Common myeloid progenitor, CD34-positive (primary cell): ENCODE measurements around the gene AUTS2.
A peak's percentile ranks its signal among the peaks of the same experiment; 100 is the strongest.

ENCODE experiments used
- CTCF ChIA-PET: fragments of 350-600 bp; sonication (Branson Sonifier 250); formaldehyde crosslinking; loops from one replicate; lab custom pipeline; 2021; ENCODE audit warnings: antibody characterized with exemption; lab: Charles Lee
- POLR2A ChIA-PET: fragments of 350-600 bp; sonication (Branson Sonifier 250); formaldehyde crosslinking; loops from one replicate; lab custom pipeline; 2021; ENCODE audit warnings: antibody characterized with exemption; lab: Charles Lee
- DNase-seq, 3 donors: peaks; one replicate each; pipeline versions ENCODE4 v3.0.0 to v3.0.0-alpha.2; 2013
- H3K27ac ChIP-seq, 2 experiments: 1 replicate in 1 of 2; 2 replicates in 1 of 2; pipeline ENCODE4 v1.7.0; 2013; ENCODE audit warnings: inconsistent platforms in 2 of 2, low read length in 2 of 2, mild to moderate bottlenecking in 2 of 2, low read depth in 1 of 2, moderate library complexity in 1 of 2; ENCODE audit not compliant: severe bottlenecking in 2 of 2, insufficient read depth in 1 of 2, poor library complexity in 1 of 2
- H3K27me3 ChIP-seq, 5 experiments: replicated peaks in 2 of 5; 1 replicate in 3 of 5; 2 replicates in 2 of 5; pipeline versions ENCODE4 v1.6.1 to v1.7.0; 2013; ENCODE audit warnings: low read length in 4 of 5, mild to moderate bottlenecking in 2 of 5, moderate library complexity in 2 of 5, inconsistent platforms in 1 of 5; ENCODE audit not compliant: insufficient read depth in 5 of 5, control insufficient read depth in 4 of 5
- H3K36me3 ChIP-seq, 4 experiments: 1 replicate in 2 of 4; 2 replicates in 2 of 4; pipeline versions ENCODE4 v1.6.1 to v1.7.0; 2013; ENCODE audit warnings: low read length in 3 of 4, control low read depth in 1 of 4, mild to moderate bottlenecking in 1 of 4; ENCODE audit not compliant: control insufficient read depth in 4 of 4, insufficient read depth in 4 of 4
- H3K4me1 ChIP-seq, 4 experiments: 1 replicate in 3 of 4; 2 replicates in 1 of 4; pipeline versions ENCODE4 v1.6.1 to v1.7.1; 2013; ENCODE audit warnings: low read length in 3 of 4, mild to moderate bottlenecking in 3 of 4, control low read depth in 1 of 4, inconsistent platforms in 1 of 4, moderate library complexity in 1 of 4; ENCODE audit not compliant: control insufficient read depth in 4 of 4, insufficient read depth in 4 of 4; ENCODE audit errors: control extremely low read depth in 1 of 4
- H3K4me3 ChIP-seq, 7 experiments: 1 replicate in 4 of 7; 2 replicates in 3 of 7; pipeline versions ENCODE4 v1.5.1 to v1.7.0; 2013; ENCODE audit warnings: mild to moderate bottlenecking in 7 of 7, low read length in 6 of 7, moderate library complexity in 6 of 7, inconsistent platforms in 2 of 7, low read depth in 2 of 7, control low read depth in 1 of 7; ENCODE audit not compliant: insufficient read depth in 4 of 7, control insufficient read depth in 1 of 7; ENCODE audit errors: extremely low read depth in 1 of 7
- H3K9me3 ChIP-seq, 5 experiments: 1 replicate in 4 of 5; 2 replicates in 1 of 5; pipeline versions ENCODE4 v1.6.1 to v1.7.1; 2013; ENCODE audit warnings: low read length in 4 of 5, mild to moderate bottlenecking in 2 of 5, inconsistent platforms in 1 of 5, low read depth in 1 of 5, moderate library complexity in 1 of 5; ENCODE audit not compliant: control insufficient read depth in 4 of 5, insufficient read depth in 2 of 5; ENCODE audit errors: control extremely low read depth in 1 of 5
- WGBS: methylation state at CpG from one replicate; pipeline ENCODE4 v1.1.5; 2013; ENCODE audit not compliant: insufficient coverage; 5-methylcytosine and 5-hydroxymethylcytosine counted together

The AUTS2 gene

DNA sequence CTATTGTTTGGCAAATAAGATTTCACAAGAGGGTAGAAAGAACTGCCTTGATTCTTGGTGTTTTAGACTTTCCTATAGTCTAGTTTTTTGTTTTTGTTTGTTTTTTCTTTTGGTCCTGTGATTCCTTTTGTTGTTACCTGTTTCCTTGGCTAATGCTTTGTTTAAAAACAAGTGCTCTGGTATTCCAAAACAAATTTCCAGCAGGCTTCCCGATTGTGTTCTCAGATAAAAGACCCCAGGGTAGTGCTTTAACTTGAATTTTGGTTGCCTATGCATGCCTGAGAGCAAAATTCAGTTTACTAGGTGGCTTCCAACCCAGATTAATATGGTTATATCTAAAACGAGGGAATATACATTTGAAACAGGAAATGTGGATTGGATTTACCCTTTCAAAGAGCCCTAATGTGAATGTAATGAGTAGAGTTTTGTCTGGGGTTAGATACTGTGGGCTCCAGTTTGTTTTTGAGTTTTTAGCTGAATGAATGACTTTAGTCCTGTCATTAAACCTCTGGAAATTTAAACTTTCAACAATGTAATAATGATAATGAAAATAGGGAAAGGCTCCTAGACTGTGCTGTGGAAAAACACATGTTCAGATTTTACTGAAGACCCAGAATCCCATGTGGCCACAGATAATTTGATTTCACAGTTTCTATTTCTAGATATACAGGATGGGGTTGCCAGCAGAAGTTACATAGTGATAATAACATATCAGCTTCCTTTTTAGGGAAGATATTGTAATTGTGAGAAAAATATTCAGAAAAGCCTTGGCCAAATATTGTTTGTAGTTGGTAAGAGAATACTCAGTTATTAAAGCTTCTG, 23.9 kb downstream of the AUTS2 start:
- Histone ChIP-seq H3K36me3 (no peaks in the 10 kb centered on the region), H3K4me3 (no peak overlapping the region), H3K27ac (peak overlapping the region in 1 of 2 experiments; percentile 31), H3K4me1 (peaks cover 10 to 21% (median 19%) of the 10 kb centered on the region in 4 experiments), H3K27me3 (no peaks in the 10 kb centered on the region), H3K9me3 (no peaks in the 10 kb centered on the region)
- 59% methylated on average over 2 of the region's 2 CpGs for WGBS
- peak in 2 of 3 donors; percentile 60 to 77 for DNase-seq
- ChIA-PET CTCF (interaction anchor here (2.2 kb wide), 1 partner anchor 9 kb away, joined by 5 read pairs; no protein-coding TSS in a partner anchor), POLR2A (no interaction called here)

DNA sequence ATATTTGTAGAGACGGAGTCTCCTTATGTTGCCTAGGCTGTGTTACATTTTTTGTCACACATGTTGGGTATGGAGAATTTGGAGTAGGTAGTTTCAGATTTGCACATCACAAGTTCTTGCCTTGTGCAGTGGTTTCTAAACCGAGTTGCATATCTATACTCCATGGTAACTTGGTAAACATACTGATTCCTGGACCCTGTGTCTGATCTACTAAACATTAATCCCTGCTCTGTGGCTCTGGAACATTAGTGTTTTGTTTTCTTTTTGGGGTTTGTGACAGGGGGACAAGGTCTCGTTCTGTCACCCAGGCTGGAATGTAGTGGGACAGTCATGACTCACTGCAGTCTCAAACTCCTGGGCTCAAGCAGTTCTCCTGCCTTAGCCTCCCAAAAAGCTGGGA, 24.7 kb downstream of the AUTS2 start:
- no peaks in the 10 kb centered on the region for H3K36me3 ChIP-seq
- H3K4me1 ChIP-seq, result peaks cover 11 to 23% (median 19%) of the 10 kb centered on the region in 4 experiments
- ChIA-PET POLR2A (no interaction called here), CTCF (interaction anchor here (2.2 kb wide), 1 partner anchor 10 kb away, joined by 5 read pairs; no protein-coding TSS in a partner anchor)
- H3K27me3 ChIP-seq, result no peaks in the 10 kb centered on the region
- DNase-seq, result peak in 2 of 3 donors; percentile 53 to 65
- H3K9me3 ChIP-seq, result no peaks in the 10 kb centered on the region
- peak overlapping the region in 1 of 2 experiments; percentile 31 for H3K27ac ChIP-seq
- WGBS, result 83% methylated on average over 1 of the region's 3 CpGs
- H3K4me3 ChIP-seq, result no peak overlapping the region

DNA sequence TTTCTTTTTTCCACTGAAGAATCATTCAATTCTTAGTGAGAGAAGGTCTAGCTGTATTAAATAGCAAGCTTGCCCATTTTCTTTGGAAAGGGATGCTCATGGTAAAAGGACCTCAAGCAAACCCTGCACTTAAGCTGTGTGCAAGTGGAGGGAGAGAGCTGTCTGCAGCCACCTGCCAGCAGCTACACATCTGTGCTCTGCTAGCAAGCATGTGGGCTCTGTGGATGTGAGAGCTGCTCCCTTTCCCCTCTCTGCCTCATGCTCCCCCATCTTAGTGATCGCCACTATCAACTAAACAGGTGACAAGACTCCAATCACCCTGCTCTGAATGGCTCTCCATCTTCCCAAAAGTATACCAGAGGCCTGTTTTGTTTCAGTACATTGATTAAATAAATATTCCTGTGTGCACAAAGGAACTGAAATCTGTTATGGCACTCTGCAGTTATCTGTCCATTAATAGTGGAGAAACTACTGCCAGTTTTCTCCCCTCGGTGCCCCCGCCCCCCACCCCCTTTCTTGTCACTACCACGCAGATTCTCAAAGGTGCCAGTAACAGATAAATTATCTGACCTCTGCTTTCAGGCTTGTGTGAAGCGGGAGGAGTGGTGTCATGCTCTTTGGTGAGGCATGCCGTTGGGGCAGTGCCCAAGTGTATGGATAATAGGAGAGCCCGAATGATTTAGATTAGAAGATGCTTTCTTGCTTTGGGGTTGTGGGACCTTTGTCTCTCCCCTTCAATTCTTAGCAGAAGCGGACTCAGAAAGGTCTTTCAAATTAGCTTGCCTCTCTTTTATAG, 26.4 kb downstream of the AUTS2 start:
- Histone ChIP-seq H3K9me3 (no peaks in the 10 kb centered on the region), H3K27ac (no peak overlapping the region), H3K27me3 (no peaks in the 10 kb centered on the region), H3K4me1 (peaks cover 18 to 35% (median 26%) of the 10 kb centered on the region in 4 experiments), H3K4me3 (no peak overlapping the region), H3K36me3 (no peaks in the 10 kb centered on the region)
- 80% methylated on average over 2 of the region's 8 CpGs for WGBS
- ChIA-PET POLR2A (no interaction called here), CTCF (no interaction called here)
- peak; percentile 37 to 64 (median 43) for DNase-seq

DNA sequence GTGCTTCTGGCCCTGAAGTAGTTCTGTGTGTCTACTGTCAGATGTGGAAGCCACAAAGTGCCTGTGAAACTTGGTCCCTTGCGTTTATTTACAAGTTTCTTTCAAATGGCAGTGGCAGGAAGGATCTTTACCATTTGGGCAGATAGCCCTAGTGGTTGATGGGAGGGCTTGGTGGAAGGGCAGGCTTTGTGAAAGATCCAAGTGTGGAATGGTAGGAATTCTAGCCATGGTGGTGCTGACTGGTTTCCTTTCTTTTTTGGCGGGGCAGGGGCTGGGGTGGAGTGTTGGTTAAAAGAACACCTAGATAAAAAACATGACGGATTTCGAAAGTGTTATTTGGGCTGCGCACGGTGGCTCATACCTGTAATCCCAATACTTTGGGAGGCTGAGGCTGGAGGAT, 27.0 kb downstream of the AUTS2 start:
- no peak overlapping the region for H3K4me3 ChIP-seq
- H3K9me3 ChIP-seq, result no peaks in the 10 kb centered on the region
- CTCF ChIA-PET, result no interaction called here
- H3K27ac ChIP-seq, result no peak overlapping the region
- no peaks in the 10 kb centered on the region for H3K27me3 ChIP-seq
- WGBS, result 88% methylated on average over 5 of the region's 6 CpGs
- no peaks in the 10 kb centered on the region for H3K36me3 ChIP-seq
- POLR2A ChIA-PET, result no interaction called here
- no peak for DNase-seq
- H3K4me1 ChIP-seq, result peaks cover 18 to 36% (median 26%) of the 10 kb centered on the region in 4 experiments

DNA sequence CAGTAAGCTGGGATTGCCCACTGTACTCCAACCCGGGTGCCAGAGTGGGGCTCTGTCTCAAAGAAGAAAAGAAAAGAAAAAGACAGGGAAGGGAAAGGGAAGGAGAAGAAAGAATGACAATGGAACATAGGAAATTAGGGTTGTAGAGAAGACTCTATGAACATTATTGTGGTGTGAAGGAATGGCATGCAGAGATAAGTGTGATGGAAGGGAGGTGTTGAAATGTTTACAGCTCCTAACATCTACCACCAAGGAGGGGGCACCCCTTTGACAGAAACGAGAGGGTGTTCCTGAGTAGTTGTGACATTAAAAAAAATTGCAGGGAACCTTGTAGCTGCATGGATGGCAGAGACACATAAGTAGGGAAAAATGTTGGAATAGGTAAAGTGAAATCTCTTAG, 27.5 kb downstream of the AUTS2 start:
- ChIA-PET CTCF (no interaction called here), POLR2A (no interaction called here)
- Histone ChIP-seq H3K4me3 (no peak overlapping the region), H3K9me3 (no peaks in the 10 kb centered on the region), H3K27ac (no peak overlapping the region), H3K27me3 (no peaks in the 10 kb centered on the region), H3K4me1 (peaks cover 18 to 36% (median 26%) of the 10 kb centered on the region in 4 experiments), H3K36me3 (no peaks in the 10 kb centered on the region)
- WGBS, result 68% methylated on average over 2 of the region's 2 CpGs
- DNase-seq, result no peak

DNA sequence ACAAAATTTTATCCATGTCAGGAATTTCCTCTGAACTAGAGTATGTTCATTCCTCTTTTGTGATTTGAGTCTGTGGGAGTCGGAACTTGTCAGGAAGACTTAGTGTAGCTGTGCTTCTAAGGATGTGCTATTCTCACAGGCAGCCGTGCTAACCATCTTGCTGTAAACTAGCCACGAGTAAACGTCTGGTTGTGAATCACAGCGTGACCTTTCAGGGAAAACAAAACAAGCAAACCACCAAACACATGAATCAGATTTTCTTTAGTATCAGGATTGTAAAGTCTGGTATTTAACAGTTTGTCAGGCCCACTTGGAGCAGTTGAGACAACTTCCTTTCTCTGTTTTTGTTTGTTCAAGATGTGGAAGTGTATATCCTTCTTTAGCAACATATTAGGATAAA, 32.0 kb downstream of the AUTS2 start:
- DNase-seq, result no peak
- H3K36me3 ChIP-seq, result no peaks in the 10 kb centered on the region
- H3K27me3 ChIP-seq, result no peaks in the 10 kb centered on the region
- CTCF ChIA-PET, result no interaction called here
- no peak overlapping the region for H3K27ac ChIP-seq
- WGBS, result 82% methylated on average over 3 of the region's 5 CpGs
- no peak overlapping the region for H3K4me3 ChIP-seq
- peaks cover 8 to 15% (median 10%) of the 10 kb centered on the region in 4 experiments for H3K4me1 ChIP-seq
- POLR2A ChIA-PET, result no interaction called here
- no peaks in the 10 kb centered on the region for H3K9me3 ChIP-seq
